DOHH2 (cell line): ENCODE measurements around the gene MAGEA11.

Source experiments
- CTCF ChIP-seq: fragments of 200-600 bp; sonication (generic); IDR thresholded peaks from one replicate; pipeline ENCODE4 v1.5.1; 2014; ENCODE audit warnings: antibody characterized with exemption, mild to moderate bottlenecking, low read depth, low read length; ENCODE audit not compliant: poor library complexity, severe bottlenecking
- EZH2phosphoT487 ChIP-seq: fragments of 200-600 bp; sonication (generic); IDR thresholded peaks from 2 replicates; pipeline ENCODE4 v1.6.1; 2017; ENCODE audit warnings: borderline replicate concordance, mild to moderate bottlenecking, antibody characterized with exemption, low read length, moderate library complexity, mixed read lengths

- no peak for TF ChIP-seq EZH2phosphoT487
- no peak for TF ChIP-seq CTCF
Measured at GRCh38 chrX:149759824-149760223, 48.0 kb downstream of the MAGEA11 start.
